HUES64 (cell line): ENCODE data around the gene LSM2.

Experiments
- H3K27ac ChIP-seq: 2 replicates; pipeline ENCODE4 v1.7.0; 2013; ENCODE audit warnings: low read depth, low read length, inconsistent platforms
- H3K27me3 ChIP-seq: 2 replicates; pipeline ENCODE4 v1.6.1; 2013; ENCODE audit warnings: mild to moderate bottlenecking, low read length; ENCODE audit not compliant: insufficient read depth
- H3K36me3 ChIP-seq: 2 replicates; pipeline ENCODE4 v1.6.1; 2013; ENCODE audit warnings: mild to moderate bottlenecking, low read length; ENCODE audit not compliant: insufficient read depth
- H3K4me1 ChIP-seq: 2 replicates; pipeline ENCODE4 v1.6.1; 2013; ENCODE audit warnings: mild to moderate bottlenecking, low read length, moderate library complexity; ENCODE audit not compliant: insufficient read depth
- H3K4me3 ChIP-seq: 2 replicates; pipeline ENCODE4 v1.5.1; 2013; ENCODE audit warnings: mild to moderate bottlenecking, low read length, moderate library complexity
- H3K9ac ChIP-seq: 2 replicates; pipeline ENCODE4 v1.6.1; 2013; ENCODE audit warnings: mild to moderate bottlenecking, low read depth, low read length
- H3K9me3 ChIP-seq: 2 replicates; pipeline ENCODE4 v1.6.1; 2013; ENCODE audit warnings: low read depth, low read length; ENCODE audit not compliant: insufficient read depth
- WGBS: fragments of 150-250, 120-280 bp; methylation state at CpG from one replicate; pipeline ENCODE4 v1.1.7; 2013; ENCODE audit warnings: missing lambda C conversion rate; 5-methylcytosine and 5-hydroxymethylcytosine counted together

Gene LSM2

DNA sequence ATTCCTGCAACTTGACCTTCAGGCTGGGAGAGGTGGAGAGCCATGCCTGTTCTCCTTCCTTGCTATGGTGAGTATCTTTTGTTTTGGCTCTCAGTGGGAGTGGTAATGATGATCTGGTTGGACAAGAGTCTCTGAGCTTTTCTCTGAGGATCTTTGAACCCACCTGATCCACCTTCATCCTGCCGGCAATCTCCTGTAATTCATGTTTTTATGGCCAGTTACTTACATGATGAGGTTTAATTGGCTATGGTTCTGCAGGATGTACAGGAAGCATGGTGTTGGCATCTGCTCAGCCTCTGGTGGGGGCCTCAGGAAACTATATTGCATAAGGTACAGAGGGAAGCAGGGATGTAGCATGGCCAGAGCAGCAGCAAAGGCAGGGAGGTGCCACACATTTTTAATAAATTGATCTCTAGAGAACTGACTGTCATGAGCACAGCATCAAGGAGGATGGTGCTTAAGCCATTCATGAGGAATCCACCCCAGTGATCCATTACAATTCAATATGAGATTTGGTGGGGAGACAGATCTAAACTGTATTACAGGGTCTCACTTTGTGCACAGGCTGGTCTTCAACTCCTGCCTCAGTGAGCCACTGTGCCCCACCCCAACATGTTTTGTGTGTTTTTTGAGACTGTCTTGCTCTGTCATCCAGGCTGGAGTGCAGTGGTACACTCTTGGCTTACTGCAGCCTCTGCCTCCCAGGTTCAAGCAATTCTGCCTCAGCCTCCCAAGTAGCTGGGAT lies 30.8 kb upstream of the LSM2 start:
- H3K9me3 ChIP-seq: no peaks in the 10 kb centered on the region
- H3K36me3 ChIP-seq: peaks cover 55% of the 10 kb centered on the region
- H3K27me3 ChIP-seq: no peaks in the 10 kb centered on the region
- peak overlapping the region; percentile 98 for H3K4me3 ChIP-seq
- H3K27ac ChIP-seq: peak overlapping the region; percentile 97
- 79% methylated on average over 1 of the region's 1 CpG for WGBS
- H3K9ac ChIP-seq: peak overlapping the region; percentile 99
- peaks cover 9% of the 10 kb centered on the region for H3K4me1 ChIP-seq

DNA sequence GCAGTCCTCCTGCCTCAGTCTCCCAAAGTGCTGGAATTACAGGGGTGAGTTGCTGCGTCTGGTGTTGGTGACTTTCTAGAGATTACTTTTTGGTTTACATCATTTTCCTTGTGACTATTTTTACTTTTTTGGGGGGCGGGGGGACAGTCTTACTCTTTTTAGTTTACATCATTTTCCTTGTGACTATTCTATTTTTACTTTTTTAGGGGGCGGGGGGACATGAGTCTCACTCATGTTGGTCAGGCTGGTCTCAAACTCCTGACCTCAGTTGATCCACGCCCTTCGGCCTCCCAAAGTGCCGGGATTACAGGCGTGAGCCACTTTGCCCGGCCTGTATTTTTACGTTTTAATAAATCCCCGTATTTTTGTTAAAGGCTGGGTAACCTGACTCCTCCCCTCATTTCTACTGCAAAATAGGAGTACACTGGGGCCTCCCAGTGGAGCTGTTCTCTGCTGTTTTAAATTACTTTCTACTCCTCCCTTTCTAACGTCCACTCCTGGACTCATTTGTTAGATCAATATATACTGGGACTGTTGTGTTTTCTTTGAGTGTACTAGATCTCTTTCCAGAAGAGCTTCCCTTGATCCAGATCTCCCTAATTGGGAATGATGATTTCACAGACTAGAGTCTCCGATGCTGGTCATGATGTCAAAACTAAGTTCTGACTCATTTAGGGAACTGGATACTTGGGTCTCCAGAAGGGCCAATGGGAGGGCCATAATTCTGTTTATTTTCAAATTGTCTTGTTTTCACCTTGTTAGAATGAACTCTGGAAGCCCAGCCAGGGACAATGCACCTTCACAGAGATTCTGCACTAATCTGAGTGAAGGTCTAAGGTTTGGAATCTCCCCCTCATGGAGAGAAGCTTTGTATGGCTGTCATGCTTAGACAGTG lies 30.0 kb upstream of the LSM2 start:
- Histone ChIP-seq H3K36me3 (peaks cover 55% of the 10 kb centered on the region), H3K4me1 (peaks cover 9% of the 10 kb centered on the region), H3K27ac (peak overlapping the region; percentile 97), H3K9ac (peak overlapping the region; percentile 99), H3K27me3 (no peaks in the 10 kb centered on the region), H3K4me3 (peak overlapping the region; percentile 98), H3K9me3 (no peaks in the 10 kb centered on the region)
- WGBS: 29% methylated on average over 9 of the region's 12 CpGs

DNA sequence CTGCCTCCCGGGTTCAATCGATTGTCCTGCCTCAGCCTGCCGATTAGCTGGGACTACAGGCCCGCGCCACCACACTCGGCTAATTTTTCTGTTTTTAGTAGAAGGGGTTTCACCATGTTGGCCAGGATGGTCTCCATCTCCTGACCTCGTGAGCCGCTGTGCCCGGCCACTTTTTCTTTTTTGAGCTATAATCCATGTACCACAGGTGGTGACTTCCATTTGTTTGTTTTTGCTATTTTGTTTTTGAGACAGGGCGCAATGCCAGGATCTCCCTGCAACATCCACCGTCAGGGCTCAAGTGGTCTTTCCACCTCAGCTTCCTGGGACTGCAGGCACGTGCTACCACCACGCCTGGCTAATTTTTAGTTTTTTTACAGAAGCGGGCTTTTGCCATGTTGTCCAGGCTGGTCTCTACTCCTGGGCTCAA lies 29.3 kb upstream of the LSM2 start:
- no peaks in the 10 kb centered on the region for H3K9me3 ChIP-seq
- peak overlapping the region; percentile 97; the same call in 1 of the 2 replicates for H3K27ac ChIP-seq
- no peaks in the 10 kb centered on the region for H3K27me3 ChIP-seq
- peaks cover 55% of the 10 kb centered on the region for H3K36me3 ChIP-seq
- peak overlapping the region; percentile 98 for H3K4me3 ChIP-seq
- 5% methylated on average over 14 of the region's 14 CpGs for WGBS
- H3K4me1 ChIP-seq: peaks cover 9% of the 10 kb centered on the region
- peak overlapping the region; percentile 99 for H3K9ac ChIP-seq

DNA sequence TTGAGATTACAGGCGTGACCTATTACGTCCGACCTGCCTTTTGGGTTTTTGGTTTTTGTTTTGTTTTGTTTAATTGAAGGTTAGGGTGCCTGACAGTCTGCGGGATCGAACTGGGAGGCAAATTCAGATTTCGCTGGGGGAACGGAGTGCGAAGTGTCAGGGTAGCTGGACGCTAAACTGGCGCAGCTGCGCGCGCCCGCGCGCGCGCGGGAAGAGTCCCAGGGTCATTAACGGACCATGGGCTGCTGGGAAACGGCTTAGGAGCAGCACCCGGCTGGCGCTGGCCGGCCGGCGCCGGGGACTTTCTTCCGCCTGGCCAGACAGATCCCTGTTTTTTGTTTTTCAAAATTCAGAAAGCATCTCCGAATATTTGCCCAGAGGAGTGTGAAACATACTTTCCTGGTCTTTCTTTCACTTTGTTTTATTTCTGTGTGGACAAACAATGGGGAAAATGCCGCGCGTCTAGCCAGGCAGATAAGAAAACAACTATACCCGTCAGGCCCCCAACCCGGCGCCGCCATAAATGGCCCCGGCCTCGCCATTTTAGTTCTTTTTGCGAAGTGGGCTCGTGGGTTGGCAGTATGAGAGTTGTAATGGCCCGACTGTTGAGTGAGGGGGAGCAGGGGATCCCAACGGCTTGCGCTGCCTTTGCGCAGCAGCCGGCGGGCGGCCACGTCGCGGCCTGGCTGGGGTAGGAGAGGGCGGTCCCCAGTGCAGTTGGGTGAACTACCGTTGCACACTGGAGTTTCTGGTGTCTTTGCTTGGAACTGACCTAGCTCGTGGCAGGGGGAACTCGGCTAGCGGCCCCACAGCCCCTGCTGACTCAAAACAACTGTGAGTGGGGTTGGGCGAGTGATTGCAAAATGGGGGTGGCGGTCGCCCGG lies 27.8 kb upstream of the LSM2 start:
- Histone ChIP-seq H3K36me3 (peaks cover 42% of the 10 kb centered on the region), H3K9me3 (no peaks in the 10 kb centered on the region), H3K9ac (peak overlapping the region; percentile 99), H3K27me3 (no peaks in the 10 kb centered on the region), H3K4me3 (peak overlapping the region; percentile 98), H3K27ac (peak overlapping the region; percentile 97), H3K4me1 (peaks cover 9% of the 10 kb centered on the region)
- WGBS: 3% methylated on average over 59 of the region's 59 CpGs

DNA sequence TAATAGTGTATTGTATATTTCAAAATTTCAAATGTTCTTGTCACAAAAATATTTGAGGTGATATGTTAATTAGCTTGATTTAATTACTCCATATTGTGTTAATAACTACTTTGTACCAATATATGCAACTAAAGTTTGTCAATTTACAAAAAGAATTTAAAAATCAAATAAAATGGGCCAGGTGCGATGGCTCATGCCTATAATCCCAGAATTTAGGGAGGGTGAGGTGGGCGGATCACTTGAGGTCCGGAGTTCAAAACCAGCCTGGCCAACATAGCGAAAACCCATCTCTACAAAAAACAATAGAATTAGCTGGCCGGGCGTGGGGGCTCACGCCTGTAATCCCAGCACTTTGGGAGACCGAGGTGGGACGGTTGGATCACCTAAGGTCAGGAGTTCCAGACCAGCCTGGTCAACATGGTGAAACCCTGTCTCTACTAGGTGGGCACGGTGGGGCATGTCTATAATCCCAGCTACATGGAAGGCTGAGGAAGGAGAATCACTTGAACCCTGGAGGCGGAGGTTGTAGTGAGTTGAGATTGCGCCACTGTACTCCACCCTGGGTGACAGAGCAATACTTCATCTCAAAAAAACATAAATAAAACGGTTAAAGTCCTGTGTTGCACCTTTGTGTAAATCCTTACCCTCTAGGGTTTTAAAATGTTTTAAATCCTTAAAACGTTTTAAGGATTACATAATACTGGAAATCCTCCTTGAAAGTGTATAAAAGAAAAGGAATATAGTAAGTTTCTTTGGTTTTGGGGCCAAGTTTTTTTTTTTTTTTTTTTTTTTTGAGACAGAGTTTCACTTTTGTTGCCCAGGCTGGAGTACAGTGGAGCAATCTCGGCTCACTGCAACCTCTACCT lies 24.8 kb upstream of the LSM2 start:
- H3K27me3 ChIP-seq: no peaks in the 10 kb centered on the region
- peak overlapping the region; percentile 67; the same call in 1 of the 2 replicates for H3K4me3 ChIP-seq
- H3K9me3 ChIP-seq: no peaks in the 10 kb centered on the region
- no peak overlapping the region for H3K27ac ChIP-seq
- 95% methylated on average over 14 of the region's 15 CpGs for WGBS
- H3K9ac ChIP-seq: no peak overlapping the region
- no peaks in the 10 kb centered on the region for H3K4me1 ChIP-seq
- H3K36me3 ChIP-seq: peaks cover 11% of the 10 kb centered on the region

DNA sequence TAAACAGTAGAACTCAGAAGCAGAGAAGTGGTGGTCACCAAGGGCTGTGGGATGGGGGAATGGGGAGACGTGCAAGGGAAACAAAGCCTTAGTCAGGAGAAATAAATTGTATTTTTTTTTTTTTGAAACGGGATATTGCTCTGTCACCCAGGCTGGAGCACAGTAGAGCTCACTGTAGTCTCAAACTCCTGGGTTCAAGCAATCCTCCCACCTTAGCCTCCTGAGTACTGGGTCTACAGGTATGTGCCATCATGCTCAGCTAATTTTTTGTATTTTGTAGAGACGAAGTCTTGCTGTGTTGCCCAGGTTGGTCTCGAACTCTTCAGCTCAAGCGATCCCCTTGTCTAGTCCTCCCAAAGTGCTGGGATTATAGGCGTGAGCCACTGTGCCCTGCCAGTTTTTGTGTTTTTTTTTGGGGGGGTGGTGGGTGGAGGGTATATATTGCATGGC lies 24.1 kb upstream of the LSM2 start:
- Histone ChIP-seq H3K27me3 (no peaks in the 10 kb centered on the region), H3K27ac (no peak overlapping the region), H3K9ac (peak overlapping the region; percentile 25; the same call in 1 of the 2 replicates), H3K4me1 (no peaks in the 10 kb centered on the region), H3K4me3 (peak overlapping the region; percentile 67), H3K36me3 (peaks cover 5% of the 10 kb centered on the region), H3K9me3 (no peaks in the 10 kb centered on the region)
- WGBS: 86% methylated on average over 6 of the region's 6 CpGs

DNA sequence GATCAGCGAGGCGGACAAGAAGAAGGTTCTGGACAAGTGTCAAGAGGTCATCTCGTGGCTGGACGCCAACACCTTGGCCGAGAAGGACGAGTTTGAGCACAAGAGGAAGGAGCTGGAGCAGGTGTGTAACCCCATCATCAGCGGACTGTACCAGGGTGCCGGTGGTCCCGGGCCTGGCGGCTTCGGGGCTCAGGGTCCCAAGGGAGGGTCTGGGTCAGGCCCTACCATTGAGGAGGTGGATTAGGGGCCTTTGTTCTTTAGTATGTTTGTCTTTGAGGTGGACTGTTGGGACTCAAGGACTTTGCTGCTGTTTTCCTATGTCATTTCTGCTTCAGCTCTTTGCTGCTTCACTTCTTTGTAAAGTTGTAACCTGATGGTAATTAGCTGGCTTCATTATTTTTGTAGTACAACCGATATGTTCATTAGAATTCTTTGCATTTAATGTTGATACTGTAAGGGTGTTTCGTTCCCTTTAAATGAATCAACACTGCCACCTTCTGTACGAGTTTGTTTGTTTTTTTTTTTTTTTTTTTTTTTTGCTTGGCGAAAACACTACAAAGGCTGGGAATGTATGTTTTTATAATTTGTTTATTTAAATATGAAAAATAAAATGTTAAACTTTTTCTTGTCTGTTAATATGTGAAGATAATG lies 23.0 kb upstream of the LSM2 start:
- no peak overlapping the region for H3K27ac ChIP-seq
- H3K36me3 ChIP-seq: no peaks in the 10 kb centered on the region
- H3K9ac ChIP-seq: peak overlapping the region; percentile 50; the same call in 1 of the 2 replicates
- 39% methylated on average over 12 of the region's 15 CpGs for WGBS
- H3K27me3 ChIP-seq: no peaks in the 10 kb centered on the region
- peaks cover 7% of the 10 kb centered on the region for H3K4me1 ChIP-seq
- H3K4me3 ChIP-seq: peak overlapping the region; percentile 67
- no peaks in the 10 kb centered on the region for H3K9me3 ChIP-seq

DNA sequence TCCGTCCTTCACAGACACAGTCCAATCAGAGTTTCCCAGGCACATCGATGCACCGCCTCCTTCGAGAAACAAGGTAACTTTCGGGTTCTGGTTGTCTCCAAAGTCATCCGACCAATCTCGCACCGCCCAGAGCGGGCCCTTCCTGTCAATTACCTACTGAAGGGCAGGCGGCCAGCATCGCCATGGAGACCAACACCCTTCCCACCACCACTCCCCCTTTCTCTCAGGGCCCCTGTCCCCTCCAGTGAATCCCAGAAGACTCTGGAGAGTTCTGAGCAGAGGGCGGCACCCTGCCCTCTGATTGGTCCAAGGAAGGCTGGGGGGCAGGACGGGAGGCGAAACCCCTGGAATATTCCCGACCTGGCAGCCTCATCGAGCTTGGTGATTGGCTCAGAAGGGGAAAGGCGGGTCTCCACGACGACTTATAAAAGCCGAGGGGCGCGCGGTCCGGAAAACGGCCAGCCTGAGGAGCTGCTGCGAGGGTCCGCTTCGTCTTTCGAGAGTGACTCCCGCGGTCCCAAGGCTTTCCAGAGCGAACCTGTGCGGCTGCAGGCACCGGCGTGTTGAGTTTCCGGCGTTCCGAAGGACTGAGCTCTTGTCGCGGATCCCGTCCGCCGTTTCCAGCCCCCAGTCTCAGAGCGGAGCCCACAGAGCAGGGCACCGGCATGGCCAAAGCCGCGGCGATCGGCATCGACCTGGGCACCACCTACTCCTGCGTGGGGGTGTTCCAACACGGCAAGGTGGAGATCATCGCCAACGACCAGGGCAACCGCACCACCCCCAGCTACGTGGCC lies 20.7 kb upstream of the LSM2 start, which contains the start of gene HSPA1B:
HSPA1B (plus strand) TSS at position 453 of the 794 bp plus-strand sequence; CDS start at position 666, 213 bp downstream.
- peak within 1 kb of the TSS; percentile 80 for H3K9ac ChIP-seq
- peaks cover 10% of the 10 kb centered on the region for H3K4me1 ChIP-seq
- H3K4me3 ChIP-seq: peak within 1 kb of the TSS; percentile 79
- H3K27me3 ChIP-seq: no peaks in the 10 kb centered on the region
- H3K36me3 ChIP-seq: no peaks in the 10 kb centered on the region
- peak within 1 kb of the TSS; percentile 74 for H3K27ac ChIP-seq
- H3K9me3 ChIP-seq: no peaks in the 10 kb centered on the region
- under 1% methylated on average over 50 of the region's 56 CpGs for WGBS

DNA sequence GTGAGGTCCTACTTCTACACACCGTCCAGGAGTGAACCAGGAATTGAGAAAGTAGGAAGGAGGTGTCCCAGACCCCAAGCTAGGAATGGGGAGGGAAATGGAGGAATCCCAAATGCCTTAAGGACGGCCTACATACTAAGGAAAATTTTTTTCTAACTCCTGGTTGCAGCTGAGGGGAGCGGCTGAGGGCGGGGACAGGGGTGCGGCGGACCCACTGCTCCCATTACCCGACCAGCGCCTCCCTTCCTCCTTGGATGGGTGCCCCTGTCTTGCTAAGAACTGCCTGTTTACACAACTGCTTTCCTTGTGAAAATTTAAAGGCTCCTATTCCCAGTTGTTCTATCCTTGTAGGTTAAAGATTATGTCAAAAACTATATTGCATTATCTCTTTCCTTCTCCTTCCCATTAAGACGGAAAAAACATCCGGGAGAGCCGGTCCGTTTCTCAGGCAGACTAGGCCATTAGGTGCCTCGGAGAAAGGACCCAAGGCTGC lies 20.1 kb upstream of the LSM2 start:
- Histone ChIP-seq H3K4me3 (peak overlapping the region; percentile 52), H3K27me3 (no peaks in the 10 kb centered on the region), H3K36me3 (no peaks in the 10 kb centered on the region), H3K4me1 (peaks cover 10% of the 10 kb centered on the region), H3K27ac (peak overlapping the region; percentile 74), H3K9me3 (no peaks in the 10 kb centered on the region), H3K9ac (peak overlapping the region; percentile 71)
- WGBS: 4% methylated on average over 13 of the region's 13 CpGs
